ENCODE measurements around the gene SEM1. TPM values are rescaled to one million over a fixed set of nuclear protein-coding genes. Genes with fewer than 3 reads are reported as not detected.

Gene SEM1
- total and polyA plus RNA-seq, 2 experiments from 2014 or later, result 26.8 to 288 TPM

GRCh38 chr7:96710544-96710943, 898 bp upstream of the SEM1 start:
- Histone ChIP-seq H3K9me2 (replicated peaks; ENCODE audit: insufficient read depth) (no peaks in the 10 kb centered on the region), H2AFZ (peak overlapping the region; percentile 91)

DNA sequence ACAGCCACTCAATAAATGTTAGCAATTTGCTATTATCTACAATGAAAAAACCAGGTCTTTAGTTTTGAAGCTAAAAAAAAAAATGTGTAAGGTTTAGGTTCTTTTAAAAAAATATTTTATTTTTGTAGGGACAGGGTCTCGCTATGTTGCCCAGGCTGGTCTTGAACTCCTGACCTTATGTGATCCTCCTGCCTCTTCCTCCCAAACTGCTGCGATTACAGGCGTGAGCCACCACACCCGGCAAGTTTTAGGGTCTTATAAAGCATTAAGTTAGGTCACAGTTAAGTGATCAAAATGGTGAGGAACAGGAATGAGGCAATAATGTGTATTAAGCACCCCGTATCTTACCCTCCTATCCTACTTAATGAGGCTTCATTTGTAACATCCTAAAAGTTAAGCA, 774 bp downstream of the SEM1 start:
- Histone ChIP-seq H3K9me3 (ENCODE audit: low read depth) (no peaks in the 10 kb centered on the region), H4K20me1 (ENCODE audit: insufficient read depth, poor library complexity, severe bottlenecking) (peaks cover 19% of the 10 kb centered on the region), H3K9me2 (replicated peaks; ENCODE audit: insufficient read depth) (no peaks in the 10 kb centered on the region), H3K4me1 (ENCODE audit: insufficient read depth) (peaks cover 13% of the 10 kb centered on the region), H3K27ac (peak overlapping the region; percentile 92), H3K79me2 (peaks cover 53% of the 10 kb centered on the region), H3K4me3 (peak overlapping the region; percentile 68), H3K27me3 (no peaks in the 10 kb centered on the region), H2AFZ (peak overlapping the region; percentile 36), H3K4me2 (peak overlapping the region; percentile 85), H3K36me3 (replicated peaks; ENCODE audit: insufficient read depth, low read depth) (no peaks in the 10 kb centered on the region)
- TF ChIP-seq, protein P1, sequence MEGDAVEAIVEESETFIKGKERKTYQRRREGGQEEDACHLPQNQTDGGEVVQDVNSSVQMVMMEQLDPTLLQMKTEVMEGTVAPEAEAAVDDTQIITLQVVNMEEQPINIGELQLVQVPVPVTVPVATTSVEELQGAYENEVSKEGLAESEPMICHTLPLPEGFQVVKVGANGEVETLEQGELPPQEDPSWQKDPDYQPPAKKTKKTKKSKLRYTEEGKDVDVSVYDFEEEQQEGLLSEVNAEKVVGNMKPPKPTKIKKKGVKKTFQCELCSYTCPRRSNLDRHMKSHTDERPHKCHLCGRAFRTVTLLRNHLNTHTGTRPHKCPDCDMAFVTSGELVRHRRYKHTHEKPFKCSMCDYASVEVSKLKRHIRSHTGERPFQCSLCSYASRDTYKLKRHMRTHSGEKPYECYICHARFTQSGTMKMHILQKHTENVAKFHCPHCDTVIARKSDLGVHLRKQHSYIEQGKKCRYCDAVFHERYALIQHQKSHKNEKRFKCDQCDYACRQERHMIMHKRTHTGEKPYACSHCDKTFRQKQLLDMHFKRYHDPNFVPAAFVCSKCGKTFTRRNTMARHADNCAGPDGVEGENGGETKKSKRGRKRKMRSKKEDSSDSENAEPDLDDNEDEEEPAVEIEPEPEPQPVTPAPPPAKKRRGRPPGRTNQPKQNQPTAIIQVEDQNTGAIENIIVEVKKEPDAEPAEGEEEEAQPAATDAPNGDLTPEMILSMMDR (IDR thresholded peaks at IDR 0.05; ENCODE audit: poor library complexity), result no peak
- no peak for TF ChIP-seq EZH2 (IDR thresholded peaks at IDR 0.05; ENCODE audit: borderline replicate concordance)
- no peak for TF ChIP-seq EZH2phosphoT487 (IDR thresholded peaks at IDR 0.05; ENCODE audit: low read depth, severe bottlenecking, unreplicated experiment)
- WGBS (ENCODE audit: low lambda C conversion rate, missing lambda C conversion rate), result 61% methylated on average over 5 of the region's 5 CpGs
- no peak for DNase-seq (ENCODE audit: low spot score)

More at GRCh38 chr7:96710544-96710943, 898 bp upstream of the SEM1 start:
- Histone ChIP-seq H3K27ac (no peak overlapping the region), H3K36me3 (replicated peaks; ENCODE audit: insufficient read depth, low read depth) (no peaks in the 10 kb centered on the region), H3K4me2 (peak overlapping the region; percentile 72), H3K4me1 (ENCODE audit: insufficient read depth) (peaks cover 13% of the 10 kb centered on the region), H3K27me3 (no peaks in the 10 kb centered on the region), H3K4me3 (no peak overlapping the region), H4K20me1 (ENCODE audit: insufficient read depth, poor library complexity, severe bottlenecking) (peaks cover 8% of the 10 kb centered on the region), H3K79me2 (peaks cover 37% of the 10 kb centered on the region), H3K9me3 (ENCODE audit: low read depth) (no peaks in the 10 kb centered on the region)
- TF ChIP-seq, protein P1 (IDR thresholded peaks at IDR 0.05; ENCODE audit: poor library complexity), result no peak
- TF ChIP-seq EZH2phosphoT487 (IDR thresholded peaks at IDR 0.05; ENCODE audit: low read depth, severe bottlenecking, unreplicated experiment), result no peak
- TF ChIP-seq EZH2 (IDR thresholded peaks at IDR 0.05; ENCODE audit: borderline replicate concordance), result no peak
- DNase-seq (ENCODE audit: low spot score), result no peak
- 93% methylated on average over 2 of the region's 2 CpGs for WGBS (ENCODE audit: low lambda C conversion rate, missing lambda C conversion rate)

- 65% methylated on average over 4 of the region's 4 CpGs for WGBS (ENCODE audit: low lambda C conversion rate, missing lambda C conversion rate)
- TF ChIP-seq EZH2phosphoT487 (IDR thresholded peaks at IDR 0.05; ENCODE audit: low read depth, severe bottlenecking, unreplicated experiment) (peak; percentile 62), EZH2 (IDR thresholded peaks at IDR 0.05; ENCODE audit: borderline replicate concordance) (no peak)
- TF ChIP-seq, protein P1 (IDR thresholded peaks at IDR 0.05; ENCODE audit: poor library complexity), result no peak
Measured at GRCh38 chr7:96707901-96708774, 1.5 kb downstream of the SEM1 start.

More at GRCh38 chr7:96707901-96708774, 1.5 kb downstream of the SEM1 start:
- Histone ChIP-seq H3K4me1 (ENCODE audit: insufficient read depth) (peaks cover 13% of the 10 kb centered on the region), H3K79me2 (peaks cover 61% of the 10 kb centered on the region), H3K27me3 (no peaks in the 10 kb centered on the region), H3K9me2 (replicated peaks; ENCODE audit: insufficient read depth) (no peaks in the 10 kb centered on the region), H3K36me3 (replicated peaks; ENCODE audit: insufficient read depth, low read depth) (no peaks in the 10 kb centered on the region), H3K27ac (no peak overlapping the region), H3K4me2 (peak overlapping the region; percentile 85), H2AFZ (no peak overlapping the region), H3K9me3 (ENCODE audit: low read depth) (no peaks in the 10 kb centered on the region), H3K4me3 (peak overlapping the region; percentile 68), H4K20me1 (ENCODE audit: insufficient read depth, poor library complexity, severe bottlenecking) (peaks cover 19% of the 10 kb centered on the region)
- no peak for DNase-seq (ENCODE audit: low spot score)
